ENCODE data around the gene DNAJC13.
A peak's percentile ranks its signal among the peaks of the same experiment; 100 is the strongest.

The DNAJC13 gene

DNA sequence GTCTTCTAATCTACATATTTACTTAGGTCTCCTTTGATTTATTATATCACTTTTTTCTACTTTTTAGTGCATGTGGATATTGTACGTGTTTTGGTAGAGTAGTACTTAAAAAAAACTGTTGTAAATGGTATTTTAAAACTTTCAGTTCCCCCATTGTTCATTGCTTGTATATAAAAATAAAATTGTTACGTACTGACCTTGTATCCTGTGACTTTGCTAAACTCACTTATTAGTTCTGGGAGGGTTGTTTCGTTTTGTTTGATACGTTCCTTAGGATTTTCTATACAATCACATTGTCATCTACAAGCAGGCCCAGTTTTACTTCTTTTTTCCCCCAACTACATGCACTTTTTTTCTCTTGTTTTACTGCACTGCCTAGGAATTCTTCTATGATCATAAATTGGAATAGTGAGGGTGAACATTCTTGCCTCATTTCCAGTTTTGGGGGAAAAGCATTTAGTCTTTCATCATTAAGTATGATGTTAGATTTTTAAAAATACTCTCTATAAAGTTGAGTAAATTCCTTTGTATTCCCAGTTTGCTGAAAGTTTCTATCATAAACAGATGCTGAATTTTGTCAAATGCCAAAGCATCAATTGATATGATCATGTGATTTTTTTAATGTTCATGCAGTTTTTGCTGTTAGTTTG lies 146.2 kb downstream of the DNAJC13 start:
- H3K4me1 ChIP-seq (ENCODE audit: control insufficient read depth, low read length), result peaks cover 28% of the 10 kb centered on the region
- H3K79me2 ChIP-seq (ENCODE audit: control insufficient read depth, low read length), result no peaks in the 10 kb centered on the region
- TF ChIP-seq CTCF (IDR thresholded peaks at IDR 0.05; ENCODE audit: low read depth, low read length, poor library complexity, severe bottlenecking) (no peak), EZH2phosphoT487 (IDR thresholded peaks at IDR 0.05; ENCODE audit: borderline replicate concordance, low read length) (no peak)
- H3K9me3 ChIP-seq (ENCODE audit: control insufficient read depth, insufficient read depth, low read length), result no peaks in the 10 kb centered on the region
- peak overlapping the region; percentile 47 for H3K4me3 ChIP-seq (ENCODE audit: low read length)
- H3K4me2 ChIP-seq (ENCODE audit: low read length), result peak overlapping the region; percentile 58
- H3K9me2 ChIP-seq (replicated peaks; ENCODE audit: control insufficient read depth, low read length), result no peaks in the 10 kb centered on the region
- no peaks in the 10 kb centered on the region for H3F3A ChIP-seq (ENCODE audit: control insufficient read depth, insufficient read depth)
- H3K36me3 ChIP-seq (ENCODE audit: control insufficient read depth, low read length), result no peaks in the 10 kb centered on the region
- peak overlapping the region; percentile 42 for H3K27ac ChIP-seq (ENCODE audit: low read depth, low read length)
- no peaks in the 10 kb centered on the region for H4K20me1 ChIP-seq (ENCODE audit: control insufficient read depth, insufficient read depth, low read depth, low read length)
- H3K27me3 ChIP-seq (ENCODE audit: control insufficient read depth, low read length), result no peaks in the 10 kb centered on the region

GRCh38 chr3:132564070-132564465 lies 146.8 kb downstream of the DNAJC13 start:
- H3K36me3 ChIP-seq (ENCODE audit: control insufficient read depth, low read length), result no peaks in the 10 kb centered on the region
- no peaks in the 10 kb centered on the region for H4K20me1 ChIP-seq (ENCODE audit: control insufficient read depth, insufficient read depth, low read depth, low read length)
- peak overlapping the region; percentile 47 for H3K4me3 ChIP-seq (ENCODE audit: low read length)
- H3K9me3 ChIP-seq (ENCODE audit: control insufficient read depth, insufficient read depth, low read length), result no peaks in the 10 kb centered on the region
- H3K4me1 ChIP-seq (ENCODE audit: control insufficient read depth, low read length), result peaks cover 30% of the 10 kb centered on the region
- peak overlapping the region; percentile 42 for H3K27ac ChIP-seq (ENCODE audit: low read depth, low read length)
- peak overlapping the region; percentile 58 for H3K4me2 ChIP-seq (ENCODE audit: low read length)
- no peak for TF ChIP-seq EZH2phosphoT487 (IDR thresholded peaks at IDR 0.05; ENCODE audit: borderline replicate concordance, low read length)
- no peak for TF ChIP-seq CTCF (IDR thresholded peaks at IDR 0.05; ENCODE audit: low read depth, low read length, poor library complexity, severe bottlenecking)
- no peaks in the 10 kb centered on the region for H3K9me2 ChIP-seq (replicated peaks; ENCODE audit: control insufficient read depth, low read length)
- H3K79me2 ChIP-seq (ENCODE audit: control insufficient read depth, low read length), result no peaks in the 10 kb centered on the region
- no peaks in the 10 kb centered on the region for H3K27me3 ChIP-seq (ENCODE audit: control insufficient read depth, low read length)
- H3F3A ChIP-seq (ENCODE audit: control insufficient read depth, insufficient read depth), result no peaks in the 10 kb centered on the region

GRCh38 chr3:132568422-132568821 lies 151.1 kb downstream of the DNAJC13 start:
- Histone ChIP-seq H3K4me2 (ENCODE audit: low read length) (no peak overlapping the region), H4K20me1 (ENCODE audit: control insufficient read depth, insufficient read depth, low read depth, low read length) (no peaks in the 10 kb centered on the region), H3K79me2 (ENCODE audit: control insufficient read depth, low read length) (no peaks in the 10 kb centered on the region), H3K27ac (ENCODE audit: low read depth, low read length) (no peak overlapping the region), H3K4me1 (ENCODE audit: control insufficient read depth, low read length) (peaks cover 25% of the 10 kb centered on the region), H3K27me3 (ENCODE audit: control insufficient read depth, low read length) (no peaks in the 10 kb centered on the region), H3F3A (ENCODE audit: control insufficient read depth, insufficient read depth) (no peaks in the 10 kb centered on the region), H3K36me3 (ENCODE audit: control insufficient read depth, low read length) (no peaks in the 10 kb centered on the region), H3K4me3 (ENCODE audit: low read length) (no peak overlapping the region), H3K9me2 (replicated peaks; ENCODE audit: control insufficient read depth, low read length) (no peaks in the 10 kb centered on the region), H3K9me3 (ENCODE audit: control insufficient read depth, insufficient read depth, low read length) (no peaks in the 10 kb centered on the region)
- no peak for TF ChIP-seq CTCF (IDR thresholded peaks at IDR 0.05; ENCODE audit: low read depth, low read length, poor library complexity, severe bottlenecking)
- no peak for TF ChIP-seq EZH2phosphoT487 (IDR thresholded peaks at IDR 0.05; ENCODE audit: borderline replicate concordance, low read length)
